ENCODE data around the gene YES1.

Gene YES1

DNA sequence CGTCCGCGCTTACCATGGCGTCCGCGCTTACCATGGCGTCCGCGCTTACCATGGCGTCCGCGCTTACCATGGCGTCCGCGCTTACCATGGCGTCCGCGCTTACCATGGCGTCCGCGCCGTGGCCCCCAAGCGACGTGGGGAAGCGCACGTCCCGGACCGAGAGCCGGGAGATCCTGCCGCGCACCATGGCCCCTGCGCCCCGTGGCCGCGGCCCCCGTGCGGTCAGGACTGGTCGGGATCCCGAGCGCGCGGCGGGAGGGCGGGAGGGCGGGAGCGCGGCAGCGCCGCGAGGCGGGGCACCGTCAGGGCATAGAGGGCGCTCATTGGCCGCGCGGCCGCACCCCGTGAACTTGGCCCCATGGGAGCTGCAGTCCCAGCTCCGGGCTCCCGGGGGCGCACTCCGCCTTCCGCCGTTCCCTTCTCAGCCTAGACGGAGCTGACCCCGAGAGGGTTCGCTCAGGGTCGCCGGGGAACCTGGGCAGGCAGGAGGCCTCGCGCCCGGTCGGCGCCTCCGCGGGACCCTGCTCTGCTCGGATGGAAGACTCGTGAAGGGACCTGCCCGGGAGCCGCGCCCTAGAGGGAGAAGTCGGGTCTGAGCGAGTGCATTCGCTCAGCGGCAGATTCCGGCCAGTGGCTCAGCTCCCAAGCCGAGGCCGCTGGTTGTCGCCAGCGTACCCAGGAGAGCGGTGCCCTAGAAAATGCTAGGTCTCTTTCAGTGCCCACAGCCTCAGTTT is 99.5 kb downstream of the YES1 start, which contains the start of gene ENOSF1:
Gene ENOSF1, minus strand, starts transcription at position 230 of the 734 bp plus-strand sequence. Its CDS starts 43 bp downstream, at position 187.
- DNase-seq (ENCODE audit: low read depth), result peak; percentile 88
- H3K4me3 ChIP-seq (ENCODE audit: low read depth, low read length), result peak within 1 kb of the TSS; percentile 81
- TF ChIP-seq, protein P1, sequence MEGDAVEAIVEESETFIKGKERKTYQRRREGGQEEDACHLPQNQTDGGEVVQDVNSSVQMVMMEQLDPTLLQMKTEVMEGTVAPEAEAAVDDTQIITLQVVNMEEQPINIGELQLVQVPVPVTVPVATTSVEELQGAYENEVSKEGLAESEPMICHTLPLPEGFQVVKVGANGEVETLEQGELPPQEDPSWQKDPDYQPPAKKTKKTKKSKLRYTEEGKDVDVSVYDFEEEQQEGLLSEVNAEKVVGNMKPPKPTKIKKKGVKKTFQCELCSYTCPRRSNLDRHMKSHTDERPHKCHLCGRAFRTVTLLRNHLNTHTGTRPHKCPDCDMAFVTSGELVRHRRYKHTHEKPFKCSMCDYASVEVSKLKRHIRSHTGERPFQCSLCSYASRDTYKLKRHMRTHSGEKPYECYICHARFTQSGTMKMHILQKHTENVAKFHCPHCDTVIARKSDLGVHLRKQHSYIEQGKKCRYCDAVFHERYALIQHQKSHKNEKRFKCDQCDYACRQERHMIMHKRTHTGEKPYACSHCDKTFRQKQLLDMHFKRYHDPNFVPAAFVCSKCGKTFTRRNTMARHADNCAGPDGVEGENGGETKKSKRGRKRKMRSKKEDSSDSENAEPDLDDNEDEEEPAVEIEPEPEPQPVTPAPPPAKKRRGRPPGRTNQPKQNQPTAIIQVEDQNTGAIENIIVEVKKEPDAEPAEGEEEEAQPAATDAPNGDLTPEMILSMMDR (conservative IDR thresholded peaks at IDR 0.05; ENCODE audit: low read depth, low read length), result peak; percentile 75

- peak; percentile 95 for DNase-seq (ENCODE audit: low read depth)
- TF ChIP-seq, protein P1 (conservative IDR thresholded peaks at IDR 0.05; ENCODE audit: low read depth, low read length), result no peak
- peak overlapping the region; percentile 81 for H3K4me3 ChIP-seq (ENCODE audit: low read depth, low read length)
These were observed 100.2 kb downstream of the YES1 start for GRCh38 chr18:711657-712400.

DNA sequence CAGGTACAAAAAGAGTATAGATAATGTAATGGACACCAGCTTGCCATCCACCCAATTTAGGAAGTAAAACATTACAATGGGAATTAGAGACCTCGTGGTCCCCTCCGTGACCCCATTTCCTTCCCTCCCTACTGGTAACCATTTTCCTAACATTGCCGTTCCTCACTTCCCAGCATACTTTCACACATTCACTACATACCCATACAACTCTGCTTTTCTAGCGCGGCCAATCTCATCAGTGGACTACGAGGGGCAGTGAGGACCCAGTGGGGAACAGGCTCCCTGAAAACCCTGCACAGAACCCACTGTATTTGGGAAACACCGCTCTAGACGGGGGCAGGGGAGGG is 100.8 kb downstream of the YES1 start:
- TF ChIP-seq, protein P1 (conservative IDR thresholded peaks at IDR 0.05; ENCODE audit: low read depth, low read length), result no peak
- no peak for DNase-seq (ENCODE audit: low read depth)
- H3K4me3 ChIP-seq (ENCODE audit: low read depth, low read length), result peak overlapping the region; percentile 81

- DNase-seq (ENCODE audit: low read depth), result no peak
- H3K4me3 ChIP-seq (ENCODE audit: low read depth, low read length), result peak overlapping the region; percentile 81
- TF ChIP-seq, protein P1 (conservative IDR thresholded peaks at IDR 0.05; ENCODE audit: low read depth, low read length), result no peak
These were observed 101.4 kb downstream of the YES1 start for GRCh38 chr18:710418-711300.

DNA sequence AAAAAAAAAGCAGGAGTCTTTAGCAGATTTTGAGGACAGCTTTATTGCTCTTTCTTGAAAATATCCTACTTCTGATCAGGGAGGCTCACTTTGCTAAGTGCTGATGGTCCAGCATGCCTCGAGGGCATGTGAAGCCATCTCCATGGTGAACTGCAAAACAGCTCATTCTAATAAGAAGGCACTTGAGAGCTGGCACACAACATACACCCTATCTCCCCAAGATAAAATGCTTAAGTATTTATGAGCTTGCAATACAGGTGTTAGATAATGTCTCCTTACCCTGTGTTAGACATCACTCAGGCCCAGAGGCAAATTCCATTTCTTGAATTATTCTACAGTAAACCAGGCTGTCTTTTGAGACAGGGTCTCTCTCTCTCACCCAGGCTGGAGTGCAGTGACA is 102.3 kb downstream of the YES1 start:
- TF ChIP-seq, protein P1 (conservative IDR thresholded peaks at IDR 0.05; ENCODE audit: low read depth, low read length), result no peak
- H3K4me3 ChIP-seq (ENCODE audit: low read depth, low read length), result no peak overlapping the region
- no peak for DNase-seq (ENCODE audit: low read depth)

- no peak for DNase-seq (ENCODE audit: low read depth)
- TF ChIP-seq, protein P1 (conservative IDR thresholded peaks at IDR 0.05; ENCODE audit: low read depth, low read length), result no peak
- H3K4me3 ChIP-seq (ENCODE audit: low read depth, low read length), result no peak overlapping the region
These were observed 103.9 kb downstream of the YES1 start for GRCh38 chr18:708096-708495.

Measured in choroid plexus epithelial cell (primary cell).